DMS53 treated with DMSO at 0.1 percent for 48 hours (cell line): ENCODE measurements around the gene MAST4.

Source experiments
- DNase-seq: peaks from one replicate; lab custom pipeline; 2025; ENCODE audit not compliant: unreplicated experiment; lab: John Stamatoyannopoulos, UW

The MAST4 gene

GRCh38 chr5:66896171-66896570 is 300.0 kb downstream of the MAST4 start:
- DNase-seq = no peak

GRCh38 chr5:66897356-66897755 is 301.2 kb downstream of the MAST4 start:
- DNase-seq = no peak

- no peak for DNase-seq
These were observed 302.2 kb downstream of the MAST4 start for GRCh38 chr5:66898241-66898995.

- no peak for DNase-seq
These were observed 307.0 kb downstream of the MAST4 start for GRCh38 chr5:66903218-66903617.

- no peak for DNase-seq
These were observed 307.5 kb downstream of the MAST4 start for GRCh38 chr5:66903709-66904108.

GRCh38 chr5:66904189-66904588 is 308.0 kb downstream of the MAST4 start:
- DNase-seq = no peak

- no peak for DNase-seq
These were observed 309.8 kb downstream of the MAST4 start for GRCh38 chr5:66906021-66906420.

GRCh38 chr5:66908230-66908629 is 312.0 kb downstream of the MAST4 start:
- no peak for DNase-seq

GRCh38 chr5:66909364-66909763 is 313.2 kb downstream of the MAST4 start:
- DNase-seq = no peak

GRCh38 chr5:66912787-66913186 is 316.6 kb downstream of the MAST4 start:
- no peak for DNase-seq

GRCh38 chr5:66915531-66915930 is 319.3 kb downstream of the MAST4 start:
- no peak for DNase-seq

- no peak for DNase-seq
These were observed 326.7 kb downstream of the MAST4 start for GRCh38 chr5:66922881-66923280.

- DNase-seq = no peak
These were observed 327.3 kb downstream of the MAST4 start for GRCh38 chr5:66923457-66923856.

- DNase-seq = no peak
These were observed 327.7 kb downstream of the MAST4 start for GRCh38 chr5:66923922-66924321.

- DNase-seq = no peak
These were observed 330.9 kb downstream of the MAST4 start for GRCh38 chr5:66927140-66927539.

- DNase-seq = no peak
These were observed 333.1 kb downstream of the MAST4 start for GRCh38 chr5:66929281-66929680.

GRCh38 chr5:66929995-66930394 is 333.8 kb downstream of the MAST4 start:
- no peak for DNase-seq

GRCh38 chr5:66931651-66932050 is 335.5 kb downstream of the MAST4 start:
- DNase-seq = no peak

- DNase-seq = no peak
These were observed 336.3 kb downstream of the MAST4 start for GRCh38 chr5:66932457-66932856.

- DNase-seq = no peak
These were observed 336.9 kb downstream of the MAST4 start for GRCh38 chr5:66933066-66933465.

- DNase-seq = no peak
These were observed 342.9 kb downstream of the MAST4 start for GRCh38 chr5:66939094-66939493.

- peak; percentile 36 for DNase-seq
These were observed 349.5 kb downstream of the MAST4 start for GRCh38 chr5:66945389-66946349.
